SU-DHL-6 (cell line): ENCODE measurements around the gene CARMIL1.

Experiments
- CTCF ChIP-seq: fragments of 200-600 bp; sonication (generic); IDR thresholded peaks from one replicate; pipeline ENCODE4 v1.5.1; 2017; ENCODE audit warnings: antibody characterized with exemption, mild to moderate bottlenecking, low read length, moderate library complexity; ENCODE audit not compliant: insufficient read depth, poor library complexity, severe bottlenecking
- EZH2phosphoT487 ChIP-seq: fragments of 200-600 bp; sonication (generic), shearing (Covaris generic); conservative IDR thresholded peaks from 2 replicates; pipeline ENCODE4 v1.6.1; 2018; ENCODE audit warnings: mild to moderate bottlenecking, antibody characterized with exemption, low read length, moderate library complexity, mixed read lengths

DNA sequence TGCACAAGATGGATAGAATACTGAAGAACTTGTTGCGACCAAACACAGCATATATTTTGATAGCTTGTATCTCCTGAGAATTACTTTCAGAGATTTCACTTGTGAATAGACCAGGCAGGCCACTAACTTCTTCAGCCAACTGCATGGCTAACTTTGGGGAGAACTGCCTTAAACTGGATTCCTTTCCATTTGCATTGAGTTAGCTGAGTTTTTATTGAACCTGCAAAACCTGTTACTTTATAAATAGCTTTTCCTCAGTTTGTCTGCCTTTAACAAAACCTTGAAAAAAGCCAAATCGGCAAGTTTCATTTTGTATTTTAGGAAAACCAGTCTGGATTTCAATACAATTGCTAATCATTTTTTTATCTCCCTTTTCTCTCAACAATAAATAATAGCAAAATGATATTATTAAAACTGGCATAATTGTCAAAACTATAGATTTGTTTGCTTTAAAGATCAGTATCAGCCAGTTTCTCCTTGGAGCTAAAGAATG lies 300.3 kb downstream of the CARMIL1 start:
- TF ChIP-seq CTCF, result no peak
- TF ChIP-seq EZH2phosphoT487, result no peak
